NOMO-1 treated with dmso at 0.1 percent for 144 hours (cell line): ENCODE measurements around the gene PLEK.
"Not testable (repeated sequence)": the region's sequence is repeated elsewhere in the genome, so short reads cannot be mapped to it uniquely, and the experiment has no call there.

Experiments
- DNase-seq: peaks from one replicate; lab custom pipeline; 2025; ENCODE audit not compliant: unreplicated experiment; lab: John Stamatoyannopoulos, UW

PLEK gene

GRCh38 chr2:68384485-68385107 lies 19.5 kb downstream of the PLEK start:
- no peak for DNase-seq

- no peak for DNase-seq
Measured at GRCh38 chr2:68385220-68385906, 20.3 kb downstream of the PLEK start.

GRCh38 chr2:68385907-68386287 lies 20.8 kb downstream of the PLEK start:
- DNase-seq, result no peak

GRCh38 chr2:68386365-68386764 lies 21.3 kb downstream of the PLEK start:
- no peak for DNase-seq

- DNase-seq, result peak; percentile 92
Measured at GRCh38 chr2:68387408-68388350, 22.6 kb downstream of the PLEK start.

- no peak for DNase-seq
Measured at GRCh38 chr2:68388358-68388757, 23.3 kb downstream of the PLEK start.

- no peak for DNase-seq
Measured at GRCh38 chr2:68388772-68389171, 23.7 kb downstream of the PLEK start.

GRCh38 chr2:68390114-68390513 lies 25.0 kb downstream of the PLEK start:
- DNase-seq, result no peak

GRCh38 chr2:68390586-68390985 lies 25.5 kb downstream of the PLEK start:
- no peak for DNase-seq

GRCh38 chr2:68391099-68391498 lies 26.0 kb downstream of the PLEK start:
- DNase-seq, result peak; percentile 47

GRCh38 chr2:68391869-68392268 lies 26.8 kb downstream of the PLEK start:
- no peak for DNase-seq

- no peak for DNase-seq
Measured at GRCh38 chr2:68396093-68396492, 31.0 kb downstream of the PLEK start.

GRCh38 chr2:68397704-68398263 lies 32.7 kb downstream of the PLEK start:
- not testable (repeated sequence) for DNase-seq

GRCh38 chr2:68403199-68403644 lies 38.1 kb downstream of the PLEK start:
- DNase-seq, result no peak

GRCh38 chr2:68404164-68404563 lies 39.1 kb downstream of the PLEK start:
- no peak for DNase-seq

- DNase-seq, result no peak
Measured at GRCh38 chr2:68404893-68405799, 40.1 kb downstream of the PLEK start.

GRCh38 chr2:68411397-68412126 lies 46.5 kb downstream of the PLEK start:
- peak; percentile 60 for DNase-seq

- DNase-seq, result peak; percentile 63
Measured at GRCh38 chr2:68412127-68412819, 47.2 kb downstream of the PLEK start.

- DNase-seq, result no peak
Measured at GRCh38 chr2:68413466-68413865, 48.4 kb downstream of the PLEK start.
